ENCODE data around the gene TEX14. TPM values are rescaled to one million over a fixed set of nuclear protein-coding genes. Genes with fewer than 3 reads are reported as not detected.
A peak's percentile ranks its signal among the peaks of the same experiment; 100 is the strongest.

The TEX14 gene
- 1.1 and 1.2 TPM in 2 replicates for total RNA-seq (2013; cell fraction: nucleolus; rRNA removed)
- total RNA-seq (2014; rRNA removed): 0.60 and 1.3 TPM in 2 replicates
- total RNA-seq (2014; rRNA removed; fragmentation: Illumina TruSeq; extraction: Trizol): 0.60 and 0.85 TPM in 2 replicates
- total RNA-seq (2021): 0.37 and 0.46 TPM in 2 replicates
- 0.43 TPM for polyA plus RNA-seq (2011; ENCODE audit: low read depth)
- polyA plus RNA-seq (2011; rRNA removed): 0.26 and 0.29 TPM in 2 replicates
- polyA plus RNA-seq (2011; cell fraction: cytosol; rRNA removed): 0.24 and 0.45 TPM in 2 replicates
- 0.37 and 0.58 TPM in 2 replicates for polyA plus RNA-seq (2011; cell fraction: nucleus; rRNA removed)
- 0.49 and 0.62 TPM in 2 replicates for polyA plus RNA-seq (2012)
- 1.2 and 1.8 TPM in 2 replicates for polyA plus RNA-seq (2014; fragmentation: Illumina TruSeq; extraction: Trizol)
- polyA plus RNA-seq (2014; fragmentation: Nextera tagmentation; extraction: Ambion mirVana): under 1 TPM; 0.53 to 0.79 TPM
- polyA plus RNA-seq (2014; rRNA removed): 0.81 and 1.2 TPM in 2 replicates
- under 1 TPM; 0.15 to 0.25 TPM for polyA plus RNA-seq (2016; fragmentation: Nextera tagmentation; extraction: Ambion mirVana)
- 0.22 and 0.26 TPM in 2 replicates for polyA minus RNA-seq (2011; rRNA and poly(A)+ RNA removed)
- polyA minus RNA-seq (2011; cell fraction: cytosol; rRNA and poly(A)+ RNA removed): not detected in 2 replicates
- polyA minus RNA-seq (2011; cell fraction: nucleus; rRNA and poly(A)+ RNA removed): 0.12 TPM in 1 of 2 replicates, not detected in the other
- percentile 44 among the genes with signal in this experiment for Bru-seq, nascent RNA
- percentile 33 among the genes with signal in this experiment for BruChase-seq, experiment 1, labeled RNA remaining after a 6-hour chase
- percentile 34 among the genes with signal in this experiment for BruChase-seq, experiment 2, labeled RNA remaining after a 2-hour chase
- long read RNA-seq, experiment 1: 0 reads
- long read RNA-seq, experiment 2: 0 reads

- RAD21 ChIA-PET (ENCODE audit: unreplicated experiment): interaction anchor here (1.1 to 2.7 kb wide), 3 partner anchors 10 to 19 kb away, joined by 3 to 13 read pairs (median 6); no protein-coding TSS in a partner anchor
- TF ChIP-seq ESRRA (IDR thresholded peaks at IDR 0.05; ENCODE audit: low read length) (no peak), PML (IDR thresholded peaks at IDR 0.05; ENCODE audit: low read length) (no peak), FOXK2 (IDR thresholded peaks at IDR 0.05) (no peak), EGR1 (IDR thresholded peaks at IDR 0.05; ENCODE audit: borderline replicate concordance in 1 of 2, low read depth in 2 of 2, low read length in 2 of 2) (no peak), MXI1 (IDR thresholded peaks at IDR 0.05; ENCODE audit: low read depth, low read length) (no peak), HCFC1 (IDR thresholded peaks at IDR 0.05; ENCODE audit: low read length) (no peak), PKNOX1 (IDR thresholded peaks at IDR 0.05) (no peak), BMI1 (IDR thresholded peaks at IDR 0.05; ENCODE audit: borderline replicate concordance) (no peak), SUPT20H (IDR thresholded peaks at IDR 0.05; ENCODE audit: borderline replicate concordance, control insufficient read depth, low read depth, low read length) (no peak), ZBTB33 (IDR thresholded peaks at IDR 0.05) (no peak), E2F8 (IDR thresholded peaks at IDR 0.05; ENCODE audit: low read depth, partially characterized antibody) (no peak), PAX8 (IDR thresholded peaks at IDR 0.05) (no peak)
- Histone ChIP-seq H2AFZ (ENCODE audit: control insufficient read depth, low read depth, low read length) (peak within 1 kb of the TSS; percentile 94), H4K20me1 (ENCODE audit: control insufficient read depth, insufficient read depth) (no peaks in the 10 kb centered on the region), H3K4me1 (ENCODE audit: control insufficient read depth, insufficient read depth, low read length) (no peaks in the 10 kb centered on the region; the same call in none of the 2 replicates), H3K36me3 (ENCODE audit: control insufficient read depth in 2 of 2, insufficient read depth in 2 of 2, low read length in 1 of 2) (no peaks in the 10 kb centered on the region; a peak in 1 of 4 replicates), H3K79me2 (ENCODE audit: control insufficient read depth, insufficient read depth, low read length) (peaks cover 38% of the 10 kb centered on the region), H3K9me3 (replicated peaks; ENCODE audit: control insufficient read depth, insufficient read depth, low read length) (no peaks in the 10 kb centered on the region; the same call in 2 of the 3 replicates), H3K9ac (ENCODE audit: control insufficient read depth, insufficient read depth, low read length) (peak within 1 kb of the TSS; percentile 87), H3K4me3 (peak within 1 kb of the TSS; percentile 66), H3K4me2 (ENCODE audit: control insufficient read depth, insufficient read depth) (peak within 1 kb of the TSS; percentile 77), H3K27ac (ENCODE audit: control insufficient read depth, insufficient read depth) (peak within 1 kb of the TSS; percentile 96), H3K27me3 (replicated peaks in 1 of 2; ENCODE audit: control insufficient read depth in 2 of 2, insufficient read depth in 2 of 2, low read length in 1 of 2) (no peaks in the 10 kb centered on the region)
- CTCF ChIA-PET: interaction anchor here (1.8 to 2.0 kb wide), 2 partner anchors 19 to 173 kb away, joined by 7 to 8 read pairs; no protein-coding TSS in a partner anchor
- SMC1A ChIA-PET (ENCODE audit: uncharacterized antibody, unreplicated experiment): interaction anchor here (0.7 to 3.2 kb wide), 5 partner anchors 12 to 107 kb away, joined by 3 to 17 read pairs (median 4); no protein-coding TSS in a partner anchor
- 90% methylated on average over 16 of the region's 19 CpGs for WGBS (ENCODE audit: insufficient coverage, insufficient replicate concordance, low lambda C conversion rate, missing lambda C conversion rate)
- ATAC-seq (no peak), DNase-seq (ENCODE audit: low read depth, low spot score) (no peak), FAIRE-seq (no peak)
- POLR2A ChIA-PET: interaction anchor here (0.5 to 2.5 kb wide), 6 partner anchors 11 to 248 kb away, joined by 3 to 24 read pairs (median 4); no protein-coding TSS in a partner anchor
- no TSS peak for BruUV-seq (replicated peaks)
- in situ Hi-C loops (cut with MboI): no loop called here
- intact Hi-C loops (cut with micrococcal nuclease; ENCODE audit: unreplicated experiment): no loop called here
These were observed at the start of gene TEX14 for GRCh38 chr17:58691701-58692238. Gene TEX14 (minus strand): TSS chr17:58692045. CDS start chr17:58652001, 40,044 bp downstream.

Measured in GM12878 (cell line).